HepG2 (cell line): ENCODE results near the gene MAN1A2.

Source experiments
- NR2F2 ChIP-seq: IDR thresholded peaks from 2 replicates; pipeline ENCODE4 v1.6.1; 2012; ENCODE audit warnings: low read depth, inconsistent platforms, borderline replicate concordance
- TAF1 ChIP-seq: sonication (generic); formaldehyde crosslinking; IDR thresholded peaks from 2 replicates; pipeline ENCODE4 v1.4.0; 2020; ENCODE audit warnings: missing genetic modification reagents
- ZFX ChIP-seq: sonication (generic); formaldehyde crosslinking; IDR thresholded peaks from 2 replicates; pipeline ENCODE4 v1.4.0; 2020; ENCODE audit warnings: mild to moderate bottlenecking, low read depth, missing genetic modification reagents, moderate library complexity
- ZNF430 ChIP-seq: sonication (generic); formaldehyde crosslinking; IDR thresholded peaks from 2 replicates; pipeline ENCODE4 v1.9.0; 2021; ENCODE audit warnings: mild to moderate bottlenecking, missing genetic modification reagents
- TF ChIP-seq, protein P1 (sequence below): sonication (generic); formaldehyde crosslinking; conservative IDR thresholded peaks from 2 replicates; pipeline ENCODE4 v1.4.0; 2020; ENCODE audit warnings: missing genetic modification reagents

- TF ChIP-seq ZFX (CRISPR knock-in tag) (no peak), TAF1 (CRISPR knock-in tag) (no peak), NR2F2 (no peak), ZNF430 (no peak)
- TF ChIP-seq, protein P1, sequence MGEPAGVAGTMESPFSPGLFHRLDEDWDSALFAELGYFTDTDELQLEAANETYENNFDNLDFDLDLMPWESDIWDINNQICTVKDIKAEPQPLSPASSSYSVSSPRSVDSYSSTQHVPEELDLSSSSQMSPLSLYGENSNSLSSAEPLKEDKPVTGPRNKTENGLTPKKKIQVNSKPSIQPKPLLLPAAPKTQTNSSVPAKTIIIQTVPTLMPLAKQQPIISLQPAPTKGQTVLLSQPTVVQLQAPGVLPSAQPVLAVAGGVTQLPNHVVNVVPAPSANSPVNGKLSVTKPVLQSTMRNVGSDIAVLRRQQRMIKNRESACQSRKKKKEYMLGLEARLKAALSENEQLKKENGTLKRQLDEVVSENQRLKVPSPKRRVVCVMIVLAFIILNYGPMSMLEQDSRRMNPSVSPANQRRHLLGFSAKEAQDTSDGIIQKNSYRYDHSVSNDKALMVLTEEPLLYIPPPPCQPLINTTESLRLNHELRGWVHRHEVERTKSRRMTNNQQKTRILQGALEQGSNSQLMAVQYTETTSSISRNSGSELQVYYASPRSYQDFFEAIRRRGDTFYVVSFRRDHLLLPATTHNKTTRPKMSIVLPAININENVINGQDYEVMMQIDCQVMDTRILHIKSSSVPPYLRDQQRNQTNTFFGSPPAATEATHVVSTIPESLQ (CRISPR knock-in tag): no peak
Observed at GRCh38 chr1:117401761-117402160, 34.5 kb downstream of the MAN1A2 start.
